Epithelial cell of prostate (primary cell): ENCODE data around the gene SSTR1.
"Not testable (repeated sequence)": the region's sequence is repeated elsewhere in the genome, so short reads cannot be mapped to it uniquely, and the experiment has no call there.

ENCODE experiments used
- DNase-seq: peaks from one replicate; pipeline ENCODE4 v3.0.0-alpha.2; 2011; ENCODE audit warnings: low read depth, low spot score
- H3K27ac ChIP-seq: fragments of 450-650 bp; 2 replicates; pipeline ENCODE4 v1.5.1; 2017; ENCODE audit warnings: mild to moderate bottlenecking

SSTR1 gene

GRCh38 chr14:38207736-38208617, at the start of gene SSTR1:
TSS of gene SSTR1 (plus strand) at chr14:38207904. CDS start at chr14:38209390, 1,486 bp downstream.
- H3K27ac ChIP-seq: no peak within 1 kb of the TSS
- no peak for DNase-seq

- DNase-seq: no peak
- H3K27ac ChIP-seq: no peak overlapping the region
Observed at GRCh38 chr14:38158468-38158867, 49.2 kb upstream of the SSTR1 start.

GRCh38 chr14:38168416-38168815, 39.3 kb upstream of the SSTR1 start:
- DNase-seq: no peak
- H3K27ac ChIP-seq: no peak overlapping the region

GRCh38 chr14:38171197-38171596, 36.5 kb upstream of the SSTR1 start:
- H3K27ac ChIP-seq: no peak overlapping the region
- DNase-seq: no peak

GRCh38 chr14:38174711-38175110, 33.0 kb upstream of the SSTR1 start:
- no peak overlapping the region for H3K27ac ChIP-seq
- no peak for DNase-seq

GRCh38 chr14:38175658-38176057, 32.0 kb upstream of the SSTR1 start:
- no peak for DNase-seq
- no peak overlapping the region for H3K27ac ChIP-seq

GRCh38 chr14:38176379-38176778, 31.3 kb upstream of the SSTR1 start:
- H3K27ac ChIP-seq: no peak overlapping the region
- no peak for DNase-seq

GRCh38 chr14:38184132-38184531, 23.6 kb upstream of the SSTR1 start:
- no peak for DNase-seq
- no peak overlapping the region for H3K27ac ChIP-seq

- no peak for DNase-seq
- H3K27ac ChIP-seq: no peak overlapping the region
Observed at GRCh38 chr14:38185671-38186070, 22.0 kb upstream of the SSTR1 start.

GRCh38 chr14:38186216-38186615, 21.5 kb upstream of the SSTR1 start:
- H3K27ac ChIP-seq: no peak overlapping the region
- no peak for DNase-seq

- H3K27ac ChIP-seq: no peak overlapping the region
- DNase-seq: no peak
Observed at GRCh38 chr14:38187528-38187927, 20.2 kb upstream of the SSTR1 start.

GRCh38 chr14:38189930-38190726, 17.6 kb upstream of the SSTR1 start:
- no peak overlapping the region for H3K27ac ChIP-seq
- no peak for DNase-seq

- H3K27ac ChIP-seq, DNase-seq: not testable (repeated sequence)
Observed at GRCh38 chr14:38190846-38191245, 16.9 kb upstream of the SSTR1 start.

GRCh38 chr14:38191491-38191890, 16.2 kb upstream of the SSTR1 start:
- H3K27ac ChIP-seq, DNase-seq: not testable (repeated sequence)

- no peak overlapping the region for H3K27ac ChIP-seq
- no peak for DNase-seq
Observed at GRCh38 chr14:38197001-38197783, 10.5 kb upstream of the SSTR1 start.

- DNase-seq: no peak
- no peak overlapping the region for H3K27ac ChIP-seq
Observed at GRCh38 chr14:38197784-38198335, 9.8 kb upstream of the SSTR1 start.

- no peak for DNase-seq
- H3K27ac ChIP-seq: no peak overlapping the region
Observed at GRCh38 chr14:38198425-38198824, 9.3 kb upstream of the SSTR1 start.

- DNase-seq: no peak
- H3K27ac ChIP-seq: no peak overlapping the region
Observed at GRCh38 chr14:38199076-38199475, 8.6 kb upstream of the SSTR1 start.

GRCh38 chr14:38199739-38200138, 8.0 kb upstream of the SSTR1 start:
- no peak for DNase-seq
- no peak overlapping the region for H3K27ac ChIP-seq

- no peak overlapping the region for H3K27ac ChIP-seq
- DNase-seq: no peak
Observed at GRCh38 chr14:38201137-38201828, 6.4 kb upstream of the SSTR1 start.
